ENCODE measurements around the gene PPIL3. TPM values are rescaled to one million over a fixed set of nuclear protein-coding genes. Genes with fewer than 3 reads are reported as not detected.

PPIL3 gene
- total RNA-seq, 1 donor from 2014 or later: 41.1 TPM

DNA sequence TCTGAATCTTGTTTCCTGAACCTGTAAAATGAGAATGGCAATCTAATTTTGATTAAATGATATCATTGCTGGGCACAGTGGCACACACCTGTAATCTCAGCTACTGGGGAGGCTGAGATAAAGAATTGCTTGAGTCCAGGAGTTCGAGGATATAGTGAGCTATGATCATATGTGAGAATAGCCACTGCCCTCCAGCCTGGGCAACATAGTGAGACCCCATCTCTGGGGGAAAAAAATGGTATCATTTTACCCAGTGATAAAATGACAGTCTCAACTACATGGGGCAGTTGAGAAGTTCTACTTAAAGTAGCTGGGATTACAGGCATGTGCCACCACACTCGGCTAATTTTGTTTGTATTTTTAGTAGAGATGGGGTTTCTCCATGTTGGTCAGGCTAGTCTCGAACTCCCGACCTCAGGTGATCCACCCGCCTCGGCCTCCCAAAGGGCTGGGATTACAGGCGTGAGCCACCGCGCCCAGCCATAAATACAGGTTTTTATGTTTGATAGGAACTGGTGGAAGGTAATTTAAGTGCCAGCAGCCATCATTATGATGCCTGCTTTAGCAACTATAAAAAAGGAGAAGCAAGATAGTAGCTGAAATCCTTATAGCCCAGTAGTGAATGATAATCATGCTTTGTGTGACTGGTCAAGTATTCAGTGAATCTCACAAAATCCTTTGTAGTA, 60.2 kb downstream of the PPIL3 start:
- Mint-ChIP-seq H3K27ac (ENCODE audit: unreplicated experiment) (peak overlapping the region; percentile 72), H3K4me1 (ENCODE audit: unreplicated experiment) (peaks cover 6% of the 10 kb centered on the region), H3K4me3 (ENCODE audit: unreplicated experiment) (no peak overlapping the region), H3K9me3 (ENCODE audit: unreplicated experiment) (no peaks in the 10 kb centered on the region), H3K36me3 (ENCODE audit: low read depth, unreplicated experiment) (no peaks in the 10 kb centered on the region), H3K27me3 (ENCODE audit: unreplicated experiment) (peaks cover 2% of the 10 kb centered on the region)
- no peak for DNase-seq (ENCODE audit: low spot score)
- no peak for TF ChIP-seq CTCF (IDR thresholded peaks at IDR 0.05; ENCODE audit: unreplicated experiment)

DNA sequence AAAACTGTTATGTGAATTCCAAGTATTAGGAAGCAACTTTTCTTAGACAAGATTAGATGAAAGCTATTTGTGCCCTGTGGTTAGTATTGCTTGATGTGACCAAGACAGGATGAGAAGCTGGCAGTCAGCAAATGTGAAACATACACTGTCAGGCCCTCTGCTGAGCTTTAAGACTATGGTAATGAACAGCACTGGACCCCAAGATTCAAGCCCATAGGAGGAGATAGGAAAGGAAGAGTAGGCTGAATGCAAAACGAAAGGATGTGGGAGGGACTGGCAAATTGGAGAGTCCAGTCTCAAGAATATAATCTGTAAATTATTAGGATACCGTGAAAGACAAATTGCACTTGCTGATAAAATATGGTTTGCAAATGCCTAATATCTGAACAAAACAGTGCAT, 60.8 kb downstream of the PPIL3 start:
- no peaks in the 10 kb centered on the region for H3K9me3 Mint-ChIP-seq (ENCODE audit: unreplicated experiment)
- no peak for TF ChIP-seq CTCF (IDR thresholded peaks at IDR 0.05; ENCODE audit: unreplicated experiment)
- H3K4me3 Mint-ChIP-seq (ENCODE audit: unreplicated experiment): no peak overlapping the region
- H3K4me1 Mint-ChIP-seq (ENCODE audit: unreplicated experiment): peaks cover 6% of the 10 kb centered on the region
- peak overlapping the region; percentile 27 for H3K27ac Mint-ChIP-seq (ENCODE audit: unreplicated experiment)
- no peaks in the 10 kb centered on the region for H3K36me3 Mint-ChIP-seq (ENCODE audit: low read depth, unreplicated experiment)
- DNase-seq (ENCODE audit: low spot score): no peak
- peaks cover 2% of the 10 kb centered on the region for H3K27me3 Mint-ChIP-seq (ENCODE audit: unreplicated experiment)

- Mint-ChIP-seq H3K4me3 (ENCODE audit: unreplicated experiment) (no peak overlapping the region), H3K9me3 (ENCODE audit: unreplicated experiment) (no peaks in the 10 kb centered on the region), H3K27ac (ENCODE audit: unreplicated experiment) (no peak overlapping the region), H3K27me3 (ENCODE audit: unreplicated experiment) (peaks cover under 1% of the 10 kb centered on the region), H3K36me3 (ENCODE audit: low read depth, unreplicated experiment) (peaks cover 32% of the 10 kb centered on the region), H3K4me1 (ENCODE audit: unreplicated experiment) (peaks cover 3% of the 10 kb centered on the region)
- DNase-seq (ENCODE audit: low spot score): no peak
- TF ChIP-seq CTCF (IDR thresholded peaks at IDR 0.05; ENCODE audit: unreplicated experiment): no peak
Observed at GRCh38 chr2:200821686-200822245, 67.1 kb downstream of the PPIL3 start.

Other genes starting within 250 kb of the PPIL3 start
- gene BZW1, start 77.2 kb downstream of the PPIL3 start, total RNA-seq (ENCODE audit: unreplicated experiment): 302 TPM
- 92.6 TPM for gene CLK1, start 24.4 kb downstream of the PPIL3 start, total RNA-seq (ENCODE audit: unreplicated experiment)
- 14.2 TPM for gene NIF3L1, start 294 bp upstream of the PPIL3 start, total RNA-seq (ENCODE audit: unreplicated experiment)
- gene ORC2, start 74.6 kb upstream of the PPIL3 start, total RNA-seq (ENCODE audit: unreplicated experiment): 57.6 TPM
- 25.1 TPM for gene HYCC2, start 182.6 kb upstream of the PPIL3 start, total RNA-seq (ENCODE audit: unreplicated experiment)
- 82.3 TPM for gene NDUFB3, start 182.9 kb upstream of the PPIL3 start, total RNA-seq (ENCODE audit: unreplicated experiment)
- gene CFLAR, start 227.1 kb upstream of the PPIL3 start, total RNA-seq (ENCODE audit: unreplicated experiment): 241 TPM

Measured in endothelial cell (in vitro differentiated cells).